Stimulated activated CD8-positive, alpha-beta memory T cell treated with anti-CD3 and anti-CD28 coated beads, Interleukin-2, amount 100 ng/mL, for 1 hour (primary cell): Measurements from ENCODE around the gene PLCH1.

ENCODE experiments used
- DNase-seq, 2 donors: peaks; one replicate each; pipeline ENCODE4 v3.0.0-alpha.2; 2020; ENCODE audit warnings: low read depth in 2 of 2

PLCH1 gene

GRCh38 chr3:155481591-155481990, 263.3 kb downstream of the PLCH1 start:
- DNase-seq = no peak

- DNase-seq = no peak
These were observed 263.8 kb downstream of the PLCH1 start for GRCh38 chr3:155481089-155481488.

- DNase-seq = no peak
These were observed 279.2 kb downstream of the PLCH1 start for GRCh38 chr3:155465664-155466063.

GRCh38 chr3:155462672-155463071, 282.2 kb downstream of the PLCH1 start:
- no peak for DNase-seq

- no peak for DNase-seq
These were observed 287.3 kb downstream of the PLCH1 start for GRCh38 chr3:155457591-155457990.

- DNase-seq = no peak
These were observed 289.1 kb downstream of the PLCH1 start for GRCh38 chr3:155455765-155456164.

- DNase-seq = no peak
These were observed 291.4 kb downstream of the PLCH1 start for GRCh38 chr3:155453512-155453911.

- DNase-seq = no peak
These were observed 295.1 kb downstream of the PLCH1 start for GRCh38 chr3:155449613-155450267.

GRCh38 chr3:155448531-155448930, 296.3 kb downstream of the PLCH1 start:
- no peak for DNase-seq

GRCh38 chr3:155446366-155446765, 298.5 kb downstream of the PLCH1 start:
- DNase-seq = no peak

GRCh38 chr3:155444771-155445170, 300.1 kb downstream of the PLCH1 start:
- DNase-seq = no peak

GRCh38 chr3:155443815-155444214, 301.1 kb downstream of the PLCH1 start:
- no peak for DNase-seq

GRCh38 chr3:155442072-155442471, 302.8 kb downstream of the PLCH1 start:
- DNase-seq = no peak

- no peak for DNase-seq
These were observed 303.4 kb downstream of the PLCH1 start for GRCh38 chr3:155441506-155441905.

- DNase-seq = no peak
These were observed 303.8 kb downstream of the PLCH1 start for GRCh38 chr3:155441026-155441425.

GRCh38 chr3:155435821-155436220, 309.1 kb downstream of the PLCH1 start:
- DNase-seq = no peak

GRCh38 chr3:155431856-155432570, 312.9 kb downstream of the PLCH1 start:
- no peak for DNase-seq

GRCh38 chr3:155428563-155428962, 316.3 kb downstream of the PLCH1 start:
- DNase-seq = no peak

- DNase-seq = no peak
These were observed 318.2 kb downstream of the PLCH1 start for GRCh38 chr3:155426524-155427230.

GRCh38 chr3:155425396-155425795, 319.5 kb downstream of the PLCH1 start:
- no peak for DNase-seq

GRCh38 chr3:155424323-155424710, 320.6 kb downstream of the PLCH1 start:
- no peak for DNase-seq

GRCh38 chr3:155423526-155424322, 321.1 kb downstream of the PLCH1 start:
- no peak for DNase-seq
